ENCODE measurements around the gene TMTC2.

TMTC2 gene

GRCh38 chr12:82682851-82683261 lies 3.9 kb upstream of the TMTC2 start:
- no peak for DNase-seq

GRCh38 chr12:82685790-82686167 lies 927 bp upstream of the TMTC2 start:
- DNase-seq = peak; percentile 92

GRCh38 chr12:82687021-82688011 lies 610 bp downstream of the TMTC2 start:
- DNase-seq = peak; percentile 58

GRCh38 chr12:82688035-82688501 lies 1.4 kb downstream of the TMTC2 start:
- DNase-seq = no peak

- no peak for DNase-seq
Measured at GRCh38 chr12:82688596-82688995, 1.9 kb downstream of the TMTC2 start.

GRCh38 chr12:82690006-82690405 lies 3.3 kb downstream of the TMTC2 start:
- no peak for DNase-seq

GRCh38 chr12:82691513-82691912 lies 4.8 kb downstream of the TMTC2 start:
- no peak for DNase-seq

GRCh38 chr12:82694276-82694675 lies 7.6 kb downstream of the TMTC2 start:
- DNase-seq = no peak

- DNase-seq = no peak
Measured at GRCh38 chr12:82694970-82695369, 8.3 kb downstream of the TMTC2 start.

GRCh38 chr12:82695531-82695930 lies 8.8 kb downstream of the TMTC2 start:
- DNase-seq = no peak

GRCh38 chr12:82696543-82696942 lies 9.8 kb downstream of the TMTC2 start:
- no peak for DNase-seq

- no peak for DNase-seq
Measured at GRCh38 chr12:82698708-82699564, 12.2 kb downstream of the TMTC2 start.

GRCh38 chr12:82705774-82706173 lies 19.1 kb downstream of the TMTC2 start:
- DNase-seq = no peak

GRCh38 chr12:82708061-82708879 lies 21.6 kb downstream of the TMTC2 start:
- DNase-seq = no peak

GRCh38 chr12:82709794-82710355 lies 23.2 kb downstream of the TMTC2 start:
- DNase-seq = no peak

GRCh38 chr12:82710741-82711140 lies 24.0 kb downstream of the TMTC2 start:
- no peak for DNase-seq

GRCh38 chr12:82714427-82714826 lies 27.7 kb downstream of the TMTC2 start:
- no peak for DNase-seq

- DNase-seq = no peak
Measured at GRCh38 chr12:82721726-82722125, 35.0 kb downstream of the TMTC2 start.

- DNase-seq = no peak
Measured at GRCh38 chr12:82723093-82723492, 36.4 kb downstream of the TMTC2 start.

GRCh38 chr12:82723891-82724290 lies 37.2 kb downstream of the TMTC2 start:
- DNase-seq = no peak

- DNase-seq = no peak
Measured at GRCh38 chr12:82725741-82726140, 39.0 kb downstream of the TMTC2 start.

GRCh38 chr12:82727886-82728285 lies 41.2 kb downstream of the TMTC2 start:
- no peak for DNase-seq
